ENCODE measurements around the gene PCCA. TPM values are rescaled to one million over a fixed set of nuclear protein-coding genes. Genes with fewer than 3 reads are reported as not detected.

PCCA gene
- total RNA-seq, 1 donor from 2014 or later: 3.6 TPM

GRCh38 chr13:100182900-100183490, 94.1 kb downstream of the PCCA start:
- no peak for TF ChIP-seq CTCF (IDR thresholded peaks at IDR 0.05)
- H3K27me3 ChIP-seq: no peaks in the 10 kb centered on the region
- no peak for DNase-seq (ENCODE audit: low spot score in 2 of 2)

GRCh38 chr13:100184095-100184494, 95.2 kb downstream of the PCCA start:
- Histone ChIP-seq H3K27me3 (no peaks in the 10 kb centered on the region), H3K9me3 (no peaks in the 10 kb centered on the region), H3K27ac (no peak overlapping the region), H3K4me1 (no peaks in the 10 kb centered on the region), H3K4me3 (no peak overlapping the region), H3K36me3 (no peaks in the 10 kb centered on the region)
- no peak for TF ChIP-seq CTCF (IDR thresholded peaks at IDR 0.05)
- DNase-seq (ENCODE audit: low spot score in 2 of 2): no peak
- intact Hi-C loops (cut with DNase I): no loop called here

More at GRCh38 chr13:100182900-100183490, 94.1 kb downstream of the PCCA start:
- no peak overlapping the region for H3K27ac ChIP-seq
- H3K9me3 ChIP-seq: no peaks in the 10 kb centered on the region
- H3K4me3 ChIP-seq: no peak overlapping the region
- H3K36me3 ChIP-seq: no peaks in the 10 kb centered on the region
- no peaks in the 10 kb centered on the region for H3K4me1 ChIP-seq
- intact Hi-C loops (cut with DNase I): no loop called here

DNA sequence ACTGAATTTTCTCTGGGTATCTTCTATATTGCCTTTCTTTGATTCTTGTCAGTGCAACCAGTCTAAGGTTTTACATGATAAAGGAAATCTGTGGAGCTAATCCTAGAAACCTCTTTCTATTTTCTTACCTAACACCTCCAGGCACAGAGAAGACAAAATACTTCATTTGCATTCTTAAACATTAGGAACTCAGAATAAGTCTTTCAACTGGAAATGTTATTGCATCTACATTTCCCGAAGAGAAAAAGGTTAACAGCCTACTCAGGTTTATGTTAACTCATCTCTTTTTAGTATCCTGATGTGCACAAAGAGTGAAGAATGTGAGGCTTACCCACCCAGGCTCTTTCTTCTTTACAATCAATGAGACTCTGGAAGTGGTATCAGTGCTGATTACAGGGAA, 106.7 kb downstream of the PCCA start:
- TF ChIP-seq CTCF (IDR thresholded peaks at IDR 0.05): no peak
- no peaks in the 10 kb centered on the region for H3K27me3 ChIP-seq
- H3K4me1 ChIP-seq: no peaks in the 10 kb centered on the region
- no peak overlapping the region for H3K27ac ChIP-seq
- no peaks in the 10 kb centered on the region for H3K9me3 ChIP-seq
- intact Hi-C loops (cut with DNase I): no loop called here
- no peak for DNase-seq (ENCODE audit: low spot score in 2 of 2)
- no peaks in the 10 kb centered on the region for H3K36me3 ChIP-seq
- no peak overlapping the region for H3K4me3 ChIP-seq

DNA sequence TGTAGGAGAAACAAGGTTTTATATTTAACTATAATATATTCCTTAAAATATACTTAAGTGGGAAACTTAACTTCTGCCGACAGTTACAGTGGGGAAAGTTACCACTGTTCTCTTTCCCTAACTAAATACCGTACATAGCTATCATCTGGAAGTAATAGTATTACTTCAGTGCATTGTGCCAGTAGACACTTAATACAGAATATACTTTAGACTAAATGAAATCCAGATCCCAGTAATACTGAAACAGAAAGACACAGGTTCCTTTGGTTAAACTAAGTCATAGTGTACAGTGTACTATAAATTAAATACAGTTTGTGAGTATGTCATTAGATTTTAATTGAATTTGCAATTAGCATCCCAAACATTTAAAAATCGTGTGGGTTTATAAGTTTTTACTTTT, 107.5 kb downstream of the PCCA start:
- intact Hi-C loops (cut with DNase I): no loop called here
- Histone ChIP-seq H3K9me3 (no peaks in the 10 kb centered on the region), H3K4me1 (no peaks in the 10 kb centered on the region), H3K4me3 (no peak overlapping the region), H3K27ac (no peak overlapping the region), H3K36me3 (no peaks in the 10 kb centered on the region), H3K27me3 (no peaks in the 10 kb centered on the region)
- DNase-seq (ENCODE audit: low spot score in 2 of 2): no peak
- TF ChIP-seq CTCF (IDR thresholded peaks at IDR 0.05): no peak

- DNase-seq (ENCODE audit: low spot score in 2 of 2): no peak
- no peak for TF ChIP-seq CTCF (IDR thresholded peaks at IDR 0.05)
- H3K27me3 ChIP-seq: no peaks in the 10 kb centered on the region
- H3K9me3 ChIP-seq: no peaks in the 10 kb centered on the region
- no peak overlapping the region for H3K27ac ChIP-seq
- intact Hi-C loops (cut with DNase I): no loop called here
- H3K4me3 ChIP-seq: no peak overlapping the region
- no peaks in the 10 kb centered on the region for H3K36me3 ChIP-seq
- H3K4me1 ChIP-seq: no peaks in the 10 kb centered on the region
Measured at GRCh38 chr13:100197116-100197515, 108.2 kb downstream of the PCCA start.
